ENCODE results near the gene CAMTA1. TPM values are rescaled to one million over a fixed set of nuclear protein-coding genes. Genes with fewer than 3 reads are reported as not detected.

CAMTA1 gene
- polyA plus RNA-seq, 1 donor from 2014 or later = 162 TPM

DNA sequence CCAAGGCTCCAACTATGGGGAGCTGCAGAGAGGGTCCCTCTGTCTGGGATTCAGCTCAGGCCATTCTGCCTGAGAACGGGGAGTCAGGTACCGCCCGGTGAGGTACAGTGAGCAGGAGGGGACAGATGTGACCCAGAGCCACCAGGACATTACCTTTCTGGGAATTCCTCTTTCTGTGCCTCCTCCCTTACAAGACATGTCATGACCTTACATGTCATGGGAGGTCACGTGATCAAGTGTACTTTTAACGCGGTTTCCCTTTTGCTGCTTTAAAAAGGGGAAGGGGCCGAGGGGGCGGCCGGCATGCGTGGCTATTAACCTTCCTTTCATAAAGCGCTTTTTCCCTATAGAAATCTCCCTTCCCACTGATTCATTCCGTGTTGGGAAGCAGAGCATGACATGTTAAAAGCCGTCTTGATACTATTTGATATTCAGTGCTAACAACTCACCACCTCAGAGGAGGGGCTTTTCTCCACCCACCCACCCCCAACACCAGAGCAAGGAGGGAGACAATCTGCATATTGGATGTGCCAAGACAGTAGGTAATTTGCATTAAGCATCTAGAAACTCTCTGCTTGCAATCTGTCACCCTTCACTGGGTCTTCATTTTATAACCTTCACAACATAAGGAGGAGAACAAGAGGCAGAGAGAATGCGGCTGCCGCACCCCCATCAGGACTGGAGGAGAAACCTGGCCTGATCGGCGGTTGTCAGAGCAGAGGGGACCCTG lies 872.2 kb downstream of the CAMTA1 start:
- Histone ChIP-seq H3K27me3 (ENCODE audit: insufficient read depth, low read depth, low read length) (no peaks in the 10 kb centered on the region), H3F3A (ENCODE audit: insufficient read depth, low read length, poor library complexity, severe bottlenecking) (peaks cover 5% of the 10 kb centered on the region), H3K36me3 (ENCODE audit: insufficient read depth, low read length) (no peaks in the 10 kb centered on the region), H3K9ac (ENCODE audit: low read length) (peak overlapping the region; percentile 78), H2AFZ (ENCODE audit: low read depth, low read length) (no peak overlapping the region), H3K9me2 (ENCODE audit: insufficient read depth, low read length) (no peaks in the 10 kb centered on the region), H3K27ac (ENCODE audit: low read length) (peak overlapping the region; percentile 97), H3K4me3 (ENCODE audit: low read length) (peak overlapping the region; percentile 48), H3K9me3 (ENCODE audit: low read length) (no peaks in the 10 kb centered on the region), H4K20me1 (ENCODE audit: insufficient read depth) (no peaks in the 10 kb centered on the region), H3K4me2 (ENCODE audit: low read length) (peak overlapping the region; percentile 35), H3K79me2 (replicated peaks; ENCODE audit: insufficient read depth, low read length) (no peaks in the 10 kb centered on the region)
- TF ChIP-seq TAF1 (IDR thresholded peaks at IDR 0.05; ENCODE audit: low read depth) (no peak), SMC3 (conservative IDR thresholded peaks at IDR 0.05; ENCODE audit: poor library complexity) (peak; percentile 39), RAD21 (conservative IDR thresholded peaks at IDR 0.05) (peak; percentile 45), EZH2 (IDR thresholded peaks at IDR 0.05; ENCODE audit: borderline replicate concordance, insufficient read depth, low read length, poor library complexity, severe bottlenecking) (no peak), POLR2AphosphoS5 (IDR thresholded peaks at IDR 0.05) (peak; percentile 56), EP300 (conservative IDR thresholded peaks at IDR 0.05; ENCODE audit: poor library complexity, severe bottlenecking) (peak; percentile 87), MXI1 (conservative IDR thresholded peaks at IDR 0.05; ENCODE audit: poor library complexity, severe bottlenecking) (no peak)
- TF ChIP-seq, protein P1, sequence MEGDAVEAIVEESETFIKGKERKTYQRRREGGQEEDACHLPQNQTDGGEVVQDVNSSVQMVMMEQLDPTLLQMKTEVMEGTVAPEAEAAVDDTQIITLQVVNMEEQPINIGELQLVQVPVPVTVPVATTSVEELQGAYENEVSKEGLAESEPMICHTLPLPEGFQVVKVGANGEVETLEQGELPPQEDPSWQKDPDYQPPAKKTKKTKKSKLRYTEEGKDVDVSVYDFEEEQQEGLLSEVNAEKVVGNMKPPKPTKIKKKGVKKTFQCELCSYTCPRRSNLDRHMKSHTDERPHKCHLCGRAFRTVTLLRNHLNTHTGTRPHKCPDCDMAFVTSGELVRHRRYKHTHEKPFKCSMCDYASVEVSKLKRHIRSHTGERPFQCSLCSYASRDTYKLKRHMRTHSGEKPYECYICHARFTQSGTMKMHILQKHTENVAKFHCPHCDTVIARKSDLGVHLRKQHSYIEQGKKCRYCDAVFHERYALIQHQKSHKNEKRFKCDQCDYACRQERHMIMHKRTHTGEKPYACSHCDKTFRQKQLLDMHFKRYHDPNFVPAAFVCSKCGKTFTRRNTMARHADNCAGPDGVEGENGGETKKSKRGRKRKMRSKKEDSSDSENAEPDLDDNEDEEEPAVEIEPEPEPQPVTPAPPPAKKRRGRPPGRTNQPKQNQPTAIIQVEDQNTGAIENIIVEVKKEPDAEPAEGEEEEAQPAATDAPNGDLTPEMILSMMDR (IDR thresholded peaks at IDR 0.05; ENCODE audit: poor library complexity, severe bottlenecking) = no peak
- TF ChIP-seq, protein P2, sequence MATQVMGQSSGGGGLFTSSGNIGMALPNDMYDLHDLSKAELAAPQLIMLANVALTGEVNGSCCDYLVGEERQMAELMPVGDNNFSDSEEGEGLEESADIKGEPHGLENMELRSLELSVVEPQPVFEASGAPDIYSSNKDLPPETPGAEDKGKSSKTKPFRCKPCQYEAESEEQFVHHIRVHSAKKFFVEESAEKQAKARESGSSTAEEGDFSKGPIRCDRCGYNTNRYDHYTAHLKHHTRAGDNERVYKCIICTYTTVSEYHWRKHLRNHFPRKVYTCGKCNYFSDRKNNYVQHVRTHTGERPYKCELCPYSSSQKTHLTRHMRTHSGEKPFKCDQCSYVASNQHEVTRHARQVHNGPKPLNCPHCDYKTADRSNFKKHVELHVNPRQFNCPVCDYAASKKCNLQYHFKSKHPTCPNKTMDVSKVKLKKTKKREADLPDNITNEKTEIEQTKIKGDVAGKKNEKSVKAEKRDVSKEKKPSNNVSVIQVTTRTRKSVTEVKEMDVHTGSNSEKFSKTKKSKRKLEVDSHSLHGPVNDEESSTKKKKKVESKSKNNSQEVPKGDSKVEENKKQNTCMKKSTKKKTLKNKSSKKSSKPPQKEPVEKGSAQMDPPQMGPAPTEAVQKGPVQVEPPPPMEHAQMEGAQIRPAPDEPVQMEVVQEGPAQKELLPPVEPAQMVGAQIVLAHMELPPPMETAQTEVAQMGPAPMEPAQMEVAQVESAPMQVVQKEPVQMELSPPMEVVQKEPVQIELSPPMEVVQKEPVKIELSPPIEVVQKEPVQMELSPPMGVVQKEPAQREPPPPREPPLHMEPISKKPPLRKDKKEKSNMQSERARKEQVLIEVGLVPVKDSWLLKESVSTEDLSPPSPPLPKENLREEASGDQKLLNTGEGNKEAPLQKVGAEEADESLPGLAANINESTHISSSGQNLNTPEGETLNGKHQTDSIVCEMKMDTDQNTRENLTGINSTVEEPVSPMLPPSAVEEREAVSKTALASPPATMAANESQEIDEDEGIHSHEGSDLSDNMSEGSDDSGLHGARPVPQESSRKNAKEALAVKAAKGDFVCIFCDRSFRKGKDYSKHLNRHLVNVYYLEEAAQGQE (IDR thresholded peaks at IDR 0.05; ENCODE audit: borderline replicate concordance) = peak; percentile 94

DNA sequence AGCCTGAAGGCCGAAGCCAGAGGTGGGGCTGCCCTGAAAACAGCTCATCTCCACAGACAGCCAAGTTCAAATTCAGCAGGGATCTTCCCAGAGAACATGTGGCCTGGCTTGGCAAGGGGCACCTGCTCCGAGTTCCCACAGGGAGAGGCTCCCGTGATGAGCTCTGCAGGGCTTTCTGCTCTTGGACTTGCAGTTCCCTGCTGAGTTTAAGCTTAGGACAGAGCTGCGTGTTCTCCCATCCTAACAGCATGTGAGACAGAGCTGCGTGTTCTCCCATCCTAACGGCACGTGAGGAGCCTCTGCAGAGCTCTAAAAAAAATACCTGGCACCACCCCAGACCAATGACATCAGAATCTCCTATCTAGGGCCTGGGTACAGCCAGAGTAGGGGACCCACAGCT lies 872.8 kb downstream of the CAMTA1 start:
- Histone ChIP-seq H3K27ac (ENCODE audit: low read length) (peak overlapping the region; percentile 97), H4K20me1 (ENCODE audit: insufficient read depth) (no peaks in the 10 kb centered on the region), H3F3A (ENCODE audit: insufficient read depth, low read length, poor library complexity, severe bottlenecking) (peaks cover 5% of the 10 kb centered on the region), H3K9me3 (ENCODE audit: low read length) (no peaks in the 10 kb centered on the region), H3K4me3 (ENCODE audit: low read length) (peak overlapping the region; percentile 48), H3K36me3 (ENCODE audit: insufficient read depth, low read length) (no peaks in the 10 kb centered on the region), H3K9ac (ENCODE audit: low read length) (peak overlapping the region; percentile 78), H3K4me2 (ENCODE audit: low read length) (peak overlapping the region; percentile 35), H3K27me3 (ENCODE audit: insufficient read depth, low read depth, low read length) (no peaks in the 10 kb centered on the region), H3K79me2 (replicated peaks; ENCODE audit: insufficient read depth, low read length) (no peaks in the 10 kb centered on the region), H2AFZ (ENCODE audit: low read depth, low read length) (no peak overlapping the region), H3K9me2 (ENCODE audit: insufficient read depth, low read length) (no peaks in the 10 kb centered on the region)
- TF ChIP-seq EP300 (conservative IDR thresholded peaks at IDR 0.05; ENCODE audit: poor library complexity, severe bottlenecking) (no peak), RAD21 (conservative IDR thresholded peaks at IDR 0.05) (no peak), TAF1 (IDR thresholded peaks at IDR 0.05; ENCODE audit: low read depth) (no peak), POLR2AphosphoS5 (IDR thresholded peaks at IDR 0.05) (no peak), EZH2 (IDR thresholded peaks at IDR 0.05; ENCODE audit: borderline replicate concordance, insufficient read depth, low read length, poor library complexity, severe bottlenecking) (no peak), MXI1 (conservative IDR thresholded peaks at IDR 0.05; ENCODE audit: poor library complexity, severe bottlenecking) (no peak), SMC3 (conservative IDR thresholded peaks at IDR 0.05; ENCODE audit: poor library complexity) (no peak)
- TF ChIP-seq, protein P1 (IDR thresholded peaks at IDR 0.05; ENCODE audit: poor library complexity, severe bottlenecking) = no peak
- TF ChIP-seq, protein P2 (IDR thresholded peaks at IDR 0.05; ENCODE audit: borderline replicate concordance) = no peak

All from neural cell (in vitro differentiated cells).